GM12878 (cell line): ENCODE data around the gene PLIN3. TPM values are rescaled to one million over a fixed set of nuclear protein-coding genes. Genes with fewer than 3 reads are reported as not detected.

Source experiments
- ATAC-seq: fragments of 200-7000 bp; cut with Tn5 transposase; 3 replicates; pipeline ENCODE4 v1.9.1; 2020; ENCODE audit warnings: mild to moderate bottlenecking, moderate library complexity
- BruUV-seq: library from RNA; stranded (reverse); fragments of 400-500 nt; replicated peaks from 2 replicates; lab custom pipeline; 2021; lab: Mats Ljungman, UMichigan
- CTCF ChIA-PET: fragments of 300-600 bp; sonication (Branson Sonifier 250); formaldehyde crosslinking; extraction: SDS; loops from one replicate; lab custom pipeline; 2021; ENCODE audit warnings: inconsistent platforms; lab: Yijun Ruan, JAX
- POLR2A ChIA-PET: fragments of 350-600 bp; formaldehyde crosslinking; extraction: SDS; loops from one replicate; lab custom pipeline; 2021; ENCODE audit warnings: inconsistent platforms; lab: Charles Lee
- RAD21 ChIA-PET: fragments of 300-600 bp; sonication (Branson Sonifier 250); formaldehyde crosslinking; loops from one replicate; lab custom pipeline; 2023; ENCODE audit warnings: antibody characterized with exemption; ENCODE audit not compliant: unreplicated experiment; lab: Charles Lee
- SMC1A ChIA-PET: fragments of 300-600 bp; sonication (Branson Sonifier 250); formaldehyde crosslinking; loops from one replicate; lab custom pipeline; 2023; ENCODE audit not compliant: unreplicated experiment, uncharacterized antibody; lab: Charles Lee
- DNase-seq: peaks from one replicate; pipeline ENCODE4 v3.0.0-alpha.2; 2011; ENCODE audit warnings: low read depth, low spot score
- FAIRE-seq: peaks from 3 replicates; lab custom pipeline; 2011; peaks lifted over from hg19 to GRCh38; lab: Jason Lieb, UNC
- H2AFZ ChIP-seq: 2 replicates; pipeline ENCODE4 v1.6.0; 2011; ENCODE audit warnings: low read depth, low read length, control low read depth; ENCODE audit not compliant: control insufficient read depth
- H3K27ac ChIP-seq: 2 replicates; pipeline ENCODE4 v1.5.1; 2011; ENCODE audit warnings: control low read depth; ENCODE audit not compliant: control insufficient read depth, insufficient read depth
- H3K27me3 ChIP-seq, 2 experiments: replicated peaks in 1 of 2; 2 replicates each; pipeline versions ENCODE4 v1.6.0 to v1.6.1; 2011; ENCODE audit warnings: low read length in 1 of 2; ENCODE audit not compliant: control insufficient read depth in 2 of 2, insufficient read depth in 2 of 2
- H3K36me3 ChIP-seq, 2 experiments: 2 replicates each; pipeline ENCODE4 v1.5.1; 2011; ENCODE audit warnings: low read length in 1 of 2; ENCODE audit not compliant: control insufficient read depth in 2 of 2, insufficient read depth in 2 of 2
- H3K4me1 ChIP-seq: 2 replicates; pipeline ENCODE4 v1.6.1; 2011; ENCODE audit warnings: mild to moderate bottlenecking, low read length, moderate library complexity, mixed read lengths; ENCODE audit not compliant: control insufficient read depth, insufficient read depth
- H3K4me2 ChIP-seq: 2 replicates; pipeline ENCODE4 v1.6.0; 2011; ENCODE audit warnings: control low read depth; ENCODE audit not compliant: control insufficient read depth, insufficient read depth
- H3K4me3 ChIP-seq: fragments of 200-600 bp; sonication (generic); 2 replicates; pipeline ENCODE4 v1.5.1; 2016
- H3K79me2 ChIP-seq: 2 replicates; pipeline ENCODE4 v1.6.0; 2011; ENCODE audit warnings: low read length; ENCODE audit not compliant: control insufficient read depth, insufficient read depth
- H3K9ac ChIP-seq: 2 replicates; pipeline ENCODE4 v1.8.0; 2011; ENCODE audit warnings: low read length, control low read depth, mixed read lengths; ENCODE audit not compliant: control insufficient read depth, insufficient read depth
- H3K9me3 ChIP-seq: replicated peaks from 3 replicates; pipeline ENCODE4 v1.5.1; 2011; ENCODE audit warnings: mild to moderate bottlenecking, low read length; ENCODE audit not compliant: control insufficient read depth, insufficient read depth
- H4K20me1 ChIP-seq: 2 replicates; pipeline ENCODE4 v1.6.0; 2011; ENCODE audit not compliant: control insufficient read depth, insufficient read depth
- BHLHE40 ChIP-seq, 2 experiments: fragments of 450-650 bp in 1 of 2; IDR thresholded peaks; 2 replicates each; pipeline ENCODE4 v1.6.1; 2011 to 2017; ENCODE audit warnings: low read depth in 2 of 2, borderline replicate concordance in 1 of 2, improper control_type of control experiment in 1 of 2, low read length in 1 of 2, mild to moderate bottlenecking in 1 of 2
- BMI1 ChIP-seq: fragments of 450-650 bp; IDR thresholded peaks from 2 replicates; pipeline ENCODE4 v1.6.1; 2016; ENCODE audit warnings: mild to moderate bottlenecking, moderate library complexity, borderline replicate concordance
- CHD2 ChIP-seq: IDR thresholded peaks from 2 replicates; pipeline ENCODE4 v1.6.1; 2011; ENCODE audit warnings: low read depth, low read length, improper control_type of control experiment, borderline replicate concordance
- EP300 ChIP-seq, 2 experiments: fragments of 150-350 bp in 1 of 2; IDR thresholded peaks; 2 replicates each; pipeline ENCODE4 v1.6.1; 2011 to 2012; ENCODE audit warnings: low read depth in 2 of 2, low read length in 2 of 2, borderline replicate concordance in 1 of 2, improper control_type of control experiment in 1 of 2, inconsistent platforms in 1 of 2; ENCODE audit not compliant: control insufficient read depth in 1 of 2
- ETV6 ChIP-seq, 2 experiments: fragments of 450-650 bp in 1 of 2; IDR thresholded peaks in 1 of 2; conservative IDR thresholded peaks in 1 of 2; 2 replicates each; pipeline ENCODE4 v1.6.1; 2014; ENCODE audit warnings: antibody characterized with exemption in 1 of 2, borderline replicate concordance in 1 of 2, low read depth in 1 of 2, mild to moderate bottlenecking in 1 of 2, moderate library complexity in 1 of 2
- HDGF ChIP-seq: fragments of 450-650 bp; IDR thresholded peaks from 2 replicates; pipeline ENCODE4 v1.6.1; 2016; ENCODE audit warnings: antibody characterized with exemption
- LARP7 ChIP-seq: fragments of 450-650 bp; IDR thresholded peaks from 2 replicates; pipeline ENCODE4 v1.6.1; 2017; ENCODE audit warnings: mild to moderate bottlenecking
- RAD21 ChIP-seq: IDR thresholded peaks from 2 replicates; pipeline ENCODE4 v1.6.1; 2011; ENCODE audit warnings: mild to moderate bottlenecking, low read depth, low read length, moderate library complexity; ENCODE audit not compliant: insufficient read depth
- RBBP5 ChIP-seq: fragments of 200-600 bp; sonication (generic); conservative IDR thresholded peaks from 2 replicates; pipeline ENCODE4 v1.6.1; 2016
- RCOR1 ChIP-seq: conservative IDR thresholded peaks from 2 replicates; pipeline ENCODE4 v1.6.1; 2012; ENCODE audit warnings: low read depth, low read length, improper control_type of control experiment
- ZBTB11 ChIP-seq: fragments of 450-650 bp; formaldehyde crosslinking; IDR thresholded peaks from 2 replicates; pipeline ENCODE4 v1.5.0; 2022; ENCODE audit warnings: mild to moderate bottlenecking, missing genetic modification characterization
- ZNF207 ChIP-seq: fragments of 450-650 bp; IDR thresholded peaks from 2 replicates; pipeline ENCODE4 v1.6.1; 2014; ENCODE audit warnings: antibody characterized with exemption, mild to moderate bottlenecking, borderline replicate concordance
- WGBS: methylation state at CpG from one replicate; pipeline ENCODE4 v1.1.6; 2016; ENCODE audit warnings: low lambda C conversion rate; ENCODE audit not compliant: insufficient replicate concordance, insufficient coverage; ENCODE audit errors: missing lambda C conversion rate; 5-methylcytosine and 5-hydroxymethylcytosine counted together
- in situ Hi-C: fragments of 300-500 bp; cut with MboI; formaldehyde crosslinking; loops from 9 replicates; pipeline ENCODE4 v1.14.3; 2018; ENCODE audit warnings: mixed read lengths
- intact Hi-C: fragments of 100-400 bp; cut with micrococcal nuclease; formaldehyde crosslinking; loops from one replicate; pipeline ENCODE4 v1.14.2; 2022; ENCODE audit not compliant: unreplicated experiment
- polyA plus RNA-seq, 11 experiments: library from polyadenylated mRNA; depleted of rRNA in 4 of 11; unstranded in 6 of 11; stranded (reverse) in 5 of 11; fragments of >200 nt; fragmentation: Nextera tagmentation in 4 of 11; fragmentation: Illumina TruSeq in 1 of 11; extraction: Ambion mirVana in 4 of 11; extraction: Trizol in 1 of 11; gene quantifications; 1 replicate in 1 of 11; 2 replicates in 10 of 11; pipeline versions ENCODE4 v1.2.1 to v1.2.3, GENCODE V29; 2011 to 2016; ENCODE audit warnings: inconsistent platforms in 2 of 11, missing spikeins in 2 of 11, low read depth in 1 of 11
- total RNA-seq, 4 experiments: library from RNA; depleted of rRNA in 3 of 4; stranded (reverse); fragments of >200 nt in 3 of 4; fragmentation: Illumina TruSeq in 1 of 4; extraction: Trizol in 1 of 4; gene quantifications; 2 replicates each; pipeline versions ENCODE4 v1.2.1 to v1.2.3, GENCODE V29; 2013 to 2021
- TF ChIP-seq, protein P1 (sequence below): fragments of 450-650 bp; IDR thresholded peaks from 2 replicates; pipeline ENCODE4 v1.6.1; 2016; ENCODE audit warnings: mild to moderate bottlenecking
- TF ChIP-seq, protein P2 (sequence below): fragments of 450-650 bp; IDR thresholded peaks from 2 replicates; pipeline ENCODE4 v1.6.1; 2018; ENCODE audit warnings: mild to moderate bottlenecking, low read depth, moderate library complexity; ENCODE audit not compliant: partially characterized antibody

PLIN3 gene
- total and polyA plus RNA-seq, 10 of the 15 experiments (the other 5 are each of a cell fraction or from before 2014, with no cell fraction given) = 7.7 to 71.4 (median 66.8) TPM

GRCh38 chr19:4909156-4909896, 41.9 kb upstream of the PLIN3 start, which contains the start of gene UHRF1:
Gene UHRF1, plus strand, starts transcription at chr19:4909501. Its CDS starts 1,385 bp downstream, at chr19:4910886.
- DNase-seq (no peak), ATAC-seq (peak; percentile 73), FAIRE-seq (no peak)
- Histone ChIP-seq H3K79me2 (peaks cover 41% of the 10 kb centered on the region), H3K9me3 (no peaks in the 10 kb centered on the region), H3K27ac (peak within 1 kb of the TSS; percentile 78), H3K27me3 (no peaks in the 10 kb centered on the region), H3K4me1 (peaks cover 22% of the 10 kb centered on the region), H3K36me3 (peaks cover 1 to 13% of the 10 kb centered on the region in 2 experiments; a peak in 3 of 4 replicates), H4K20me1 (no peaks in the 10 kb centered on the region), H3K4me3 (peak within 1 kb of the TSS; percentile 99), H3K4me2 (peak within 1 kb of the TSS; percentile 100), H3K9ac (peak within 1 kb of the TSS; percentile 89), H2AFZ (peak within 1 kb of the TSS; percentile 76)
- intact Hi-C loops (no loop called here), in situ Hi-C loops (no loop called here)
- ChIA-PET RAD21 (no interaction called here), CTCF (interaction anchor here (2.0 kb wide), 1 partner anchor 100 kb away, joined by 10 read pairs; no protein-coding TSS in a partner anchor), POLR2A (interaction anchor here (0.6 to 0.7 kb wide), 5 partner anchors 45 to 413 kb away, joined by 3 to 4 read pairs (median 3); no protein-coding TSS in a partner anchor), SMC1A (no interaction called here)
- BruUV-seq = no TSS peak
- 3% methylated on average over 60 of the region's 89 CpGs for WGBS
- TF ChIP-seq HDGF (no peak), LARP7 (peak; percentile 36; the same call in 1 of the 2 replicates), EP300 (IDR thresholded peaks at IDR 0.05; ENCODE audit: borderline replicate concordance in 1 of 2, control insufficient read depth in 1 of 2, low read depth in 2 of 2, low read length in 2 of 2) (no peak), BHLHE40 (IDR thresholded peaks at IDR 0.05; ENCODE audit: borderline replicate concordance in 1 of 2, low read depth in 2 of 2, low read length in 1 of 2) (peak in 1 of 2 experiments; percentile 62; a peak in 2 of 4 replicates), ETV6 (conservative IDR thresholded peaks at IDR 0.05 in 1 of 2, IDR thresholded peaks at IDR 0.05 in 1 of 2; ENCODE audit: borderline replicate concordance in 1 of 2, low read depth in 1 of 2) (no peak), BMI1 (no peak), ZBTB11 (no peak), RAD21 (no peak), RCOR1 (no peak), CHD2 (no peak), RBBP5 (no peak), ZNF207 (no peak)
- TF ChIP-seq, protein P1, sequence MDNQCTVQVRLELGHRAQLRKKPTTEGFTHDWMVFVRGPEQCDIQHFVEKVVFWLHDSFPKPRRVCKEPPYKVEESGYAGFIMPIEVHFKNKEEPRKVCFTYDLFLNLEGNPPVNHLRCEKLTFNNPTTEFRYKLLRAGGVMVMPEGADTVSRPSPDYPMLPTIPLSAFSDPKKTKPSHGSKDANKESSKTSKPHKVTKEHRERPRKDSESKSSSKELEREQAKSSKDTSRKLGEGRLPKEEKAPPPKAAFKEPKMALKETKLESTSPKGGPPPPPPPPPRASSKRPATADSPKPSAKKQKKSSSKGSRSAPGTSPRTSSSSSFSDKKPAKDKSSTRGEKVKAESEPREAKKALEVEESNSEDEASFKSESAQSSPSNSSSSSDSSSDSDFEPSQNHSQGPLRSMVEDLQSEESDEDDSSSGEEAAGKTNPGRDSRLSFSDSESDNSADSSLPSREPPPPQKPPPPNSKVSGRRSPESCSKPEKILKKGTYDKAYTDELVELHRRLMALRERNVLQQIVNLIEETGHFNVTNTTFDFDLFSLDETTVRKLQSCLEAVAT = no peak
- TF ChIP-seq, protein P2, sequence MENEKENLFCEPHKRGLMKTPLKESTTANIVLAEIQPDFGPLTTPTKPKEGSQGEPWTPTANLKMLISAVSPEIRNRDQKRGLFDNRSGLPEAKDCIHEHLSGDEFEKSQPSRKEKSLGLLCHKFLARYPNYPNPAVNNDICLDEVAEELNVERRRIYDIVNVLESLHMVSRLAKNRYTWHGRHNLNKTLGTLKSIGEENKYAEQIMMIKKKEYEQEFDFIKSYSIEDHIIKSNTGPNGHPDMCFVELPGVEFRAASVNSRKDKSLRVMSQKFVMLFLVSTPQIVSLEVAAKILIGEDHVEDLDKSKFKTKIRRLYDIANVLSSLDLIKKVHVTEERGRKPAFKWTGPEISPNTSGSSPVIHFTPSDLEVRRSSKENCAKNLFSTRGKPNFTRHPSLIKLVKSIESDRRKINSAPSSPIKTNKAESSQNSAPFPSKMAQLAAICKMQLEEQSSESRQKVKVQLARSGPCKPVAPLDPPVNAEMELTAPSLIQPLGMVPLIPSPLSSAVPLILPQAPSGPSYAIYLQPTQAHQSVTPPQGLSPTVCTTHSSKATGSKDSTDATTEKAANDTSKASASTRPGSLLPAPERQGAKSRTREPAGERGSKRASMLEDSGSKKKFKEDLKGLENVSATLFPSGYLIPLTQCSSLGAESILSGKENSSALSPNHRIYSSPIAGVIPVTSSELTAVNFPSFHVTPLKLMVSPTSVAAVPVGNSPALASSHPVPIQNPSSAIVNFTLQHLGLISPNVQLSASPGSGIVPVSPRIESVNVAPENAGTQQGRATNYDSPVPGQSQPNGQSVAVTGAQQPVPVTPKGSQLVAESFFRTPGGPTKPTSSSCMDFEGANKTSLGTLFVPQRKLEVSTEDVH = peak; percentile 83
